DMS 273 (cell line): ENCODE results near the gene C22orf23.
"Not testable (repeated sequence)": the region's sequence is repeated elsewhere in the genome, so short reads cannot be mapped to it uniquely, and the experiment has no call there.

Experiments used
- DNase-seq: peaks from one replicate; lab custom pipeline; 2025; ENCODE audit not compliant: unreplicated experiment; lab: John Stamatoyannopoulos, UW

The C22orf23 gene

GRCh38 chr22:37982938-37983859, 29.8 kb upstream of the C22orf23 start:
- no peak for DNase-seq

- DNase-seq = no peak
Observed at GRCh38 chr22:37982151-37982785, 28.9 kb upstream of the C22orf23 start.

- no peak for DNase-seq
Observed at GRCh38 chr22:37981282-37982011, 28.0 kb upstream of the C22orf23 start.

GRCh38 chr22:37979782-37980181, 26.4 kb upstream of the C22orf23 start:
- no peak for DNase-seq

- DNase-seq = no peak
Observed at GRCh38 chr22:37976547-37976946, 23.1 kb upstream of the C22orf23 start.

GRCh38 chr22:37976022-37976421, 22.6 kb upstream of the C22orf23 start:
- not testable (repeated sequence) for DNase-seq

- no peak for DNase-seq
Observed at GRCh38 chr22:37975153-37975552, 21.8 kb upstream of the C22orf23 start.

- DNase-seq = no peak
Observed at GRCh38 chr22:37973271-37974170, 20.1 kb upstream of the C22orf23 start.

- DNase-seq = peak; percentile 74
Observed at GRCh38 chr22:37972527-37972926, 19.1 kb upstream of the C22orf23 start.

- peak; percentile 24 for DNase-seq
Observed at GRCh38 chr22:37971475-37972434, 18.4 kb upstream of the C22orf23 start.

GRCh38 chr22:37970864-37971263, 17.5 kb upstream of the C22orf23 start:
- no peak for DNase-seq

- DNase-seq = no peak
Observed at GRCh38 chr22:37968452-37969251, 15.3 kb upstream of the C22orf23 start.

GRCh38 chr22:37967637-37968451, 14.4 kb upstream of the C22orf23 start:
- no peak for DNase-seq

GRCh38 chr22:37967147-37967546, 13.7 kb upstream of the C22orf23 start:
- no peak for DNase-seq

- DNase-seq = no peak
Observed at GRCh38 chr22:37965940-37966664, 12.7 kb upstream of the C22orf23 start.

GRCh38 chr22:37961062-37961461, 7.7 kb upstream of the C22orf23 start:
- no peak for DNase-seq

- DNase-seq = no peak
Observed at GRCh38 chr22:37959231-37959825, 5.9 kb upstream of the C22orf23 start.
